Ovary (tissue), 3 donors: ENCODE data around the gene DMKN.

ENCODE experiments used
- CTCF ChIP-seq, 3 donors: fragments of 450-650 bp in 2 of 3; fragments of 200-600 bp in 1 of 3; IDR thresholded peaks; one replicate each; pipeline versions ENCODE4 v1.5.1 to v1.8.0; 2016 to 2022; ENCODE audit warnings: antibody characterized with exemption in 3 of 3, mild to moderate bottlenecking in 1 of 3
- POLR2A ChIP-seq: fragments of 450-650 bp; IDR thresholded peaks from one replicate; pipeline ENCODE4 v1.6.1; 2017; ENCODE audit warnings: antibody characterized with exemption, mild to moderate bottlenecking, moderate library complexity
- donor health status: DM: no; HTN: no; CAD: no.

- TF ChIP-seq POLR2A (no peak), CTCF (IDR thresholded peaks at IDR 0.05) (no peak)
These were observed 39.3 kb downstream of the DMKN start for GRCh38 chr19:35474104-35474503.
